Right hindlimb (tissue), 1 donor: ENCODE results near the gene TIFAB.

Source experiments
- DNase-seq: peaks from one replicate; pipeline ENCODE4 v3.0.0-alpha.2; 2018

TIFAB gene

DNA sequence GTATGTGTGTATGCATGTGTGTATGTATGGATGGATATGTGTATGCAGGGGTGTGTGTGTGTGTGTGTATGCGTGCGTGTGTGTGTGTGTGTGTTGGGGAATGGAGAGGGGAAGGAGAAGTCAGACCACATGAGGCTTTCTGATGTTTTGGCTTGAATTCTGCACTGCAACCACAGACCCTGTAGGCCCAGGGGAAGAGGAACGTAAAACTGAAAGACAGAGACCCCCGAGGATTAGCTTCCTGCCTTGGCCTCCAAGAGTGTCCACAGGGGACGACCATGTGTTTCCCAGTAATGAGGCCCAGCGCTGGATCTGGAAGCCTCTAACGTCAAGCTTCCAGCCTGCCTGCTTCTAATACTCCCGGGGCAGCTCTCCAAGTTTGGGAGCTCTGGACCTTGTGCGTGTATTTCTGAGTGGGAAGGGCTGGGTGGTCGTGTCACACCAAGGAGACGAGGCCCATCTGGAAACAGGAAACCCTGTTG is 10.8 kb downstream of the TIFAB start:
- peak; percentile 74 for DNase-seq

DNA sequence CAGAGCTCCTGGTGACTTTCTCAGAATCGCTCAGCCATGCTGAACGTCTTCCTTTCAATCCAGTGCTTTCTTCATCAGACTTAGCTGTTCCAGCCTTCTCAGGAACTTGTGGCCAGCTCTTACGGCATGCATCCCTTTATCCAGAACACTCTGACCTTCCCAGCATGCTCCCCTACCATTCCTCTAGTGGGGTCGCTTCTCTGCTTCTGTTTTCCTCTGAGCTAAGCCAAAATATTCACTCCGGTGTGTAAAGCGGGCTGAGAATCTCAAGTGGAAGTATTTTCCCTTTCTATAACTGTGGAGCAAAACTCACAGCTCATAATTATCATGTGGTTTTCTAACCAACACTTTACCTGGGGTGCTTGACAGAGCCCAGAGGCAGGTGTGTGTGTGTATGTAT is 11.2 kb downstream of the TIFAB start:
- DNase-seq, result no peak

DNA sequence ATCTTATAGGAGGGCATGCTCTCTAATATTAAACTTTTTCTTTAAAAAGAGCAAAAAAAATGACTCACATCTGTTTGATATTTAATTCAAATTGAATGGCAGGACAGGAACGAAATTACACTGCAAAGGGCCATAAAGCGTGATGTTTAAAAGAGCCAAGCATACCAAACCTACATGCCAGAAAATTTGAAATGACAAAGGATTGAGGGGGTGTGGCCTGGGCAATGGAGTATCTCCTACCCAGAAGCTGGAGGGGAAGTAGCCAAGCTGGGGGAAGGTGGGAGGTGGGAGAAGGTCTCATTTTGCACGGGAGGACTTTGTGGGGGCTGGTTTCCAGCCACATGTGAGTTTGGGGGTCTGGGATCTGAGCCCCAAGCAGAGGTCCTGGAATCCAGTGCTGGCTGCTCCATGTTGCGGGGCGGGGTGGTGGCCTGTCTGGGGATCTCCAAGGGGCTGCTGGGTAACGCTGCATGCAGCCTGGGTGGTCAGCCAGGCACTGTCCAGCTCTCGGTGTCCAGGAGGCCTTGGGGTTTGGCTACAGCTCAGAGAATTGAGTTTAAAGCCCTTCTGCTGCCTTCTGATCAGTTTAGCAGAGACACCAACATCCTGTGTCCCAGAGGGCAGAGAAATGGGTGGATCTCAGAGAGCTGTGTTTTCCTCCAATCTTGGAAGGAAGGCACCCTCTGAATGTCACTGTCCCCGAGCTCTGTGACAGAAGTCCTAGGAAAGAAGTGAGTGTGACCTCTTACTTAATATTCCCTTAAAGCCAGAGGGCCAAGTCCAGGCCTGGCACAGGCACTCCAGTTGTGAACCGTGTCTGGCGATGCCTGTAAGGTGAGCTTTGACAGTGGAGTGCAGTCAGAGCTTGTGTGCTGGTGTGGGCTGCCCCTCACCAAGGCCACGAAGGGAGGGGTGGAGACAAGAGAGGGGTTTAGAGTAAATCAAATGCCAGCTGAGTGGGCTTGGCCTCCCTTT is 12.6 kb downstream of the TIFAB start:
- peak; percentile 77 for DNase-seq

DNA sequence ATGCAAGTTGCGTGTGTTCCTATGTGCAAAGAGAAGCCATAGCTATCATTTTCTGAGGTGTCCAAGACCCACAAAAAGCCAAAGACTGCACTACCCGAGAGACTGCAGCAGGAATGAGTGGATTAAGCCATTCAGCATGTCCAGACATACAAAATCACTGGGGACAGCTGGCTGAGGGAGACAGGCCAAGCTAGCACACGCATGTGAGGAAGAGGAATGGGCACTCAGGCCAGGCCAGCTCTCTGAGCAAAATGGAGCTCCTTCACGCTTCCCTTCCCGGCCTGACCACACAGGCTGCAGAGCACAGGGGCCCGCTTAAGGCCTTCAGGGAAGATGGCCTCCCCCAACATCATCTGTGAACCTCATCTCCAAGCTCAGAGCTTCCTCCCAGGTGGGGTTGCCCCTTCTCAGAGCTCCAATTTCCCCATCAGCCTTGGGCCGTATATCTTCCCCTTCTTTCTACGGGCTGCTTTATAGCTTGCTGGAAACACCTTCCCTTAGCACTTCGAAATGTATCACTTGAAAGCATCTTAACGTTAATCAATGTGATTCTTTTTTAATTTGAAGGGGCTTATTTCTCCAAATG is 13.4 kb downstream of the TIFAB start:
- peak; percentile 64 for DNase-seq

DNA sequence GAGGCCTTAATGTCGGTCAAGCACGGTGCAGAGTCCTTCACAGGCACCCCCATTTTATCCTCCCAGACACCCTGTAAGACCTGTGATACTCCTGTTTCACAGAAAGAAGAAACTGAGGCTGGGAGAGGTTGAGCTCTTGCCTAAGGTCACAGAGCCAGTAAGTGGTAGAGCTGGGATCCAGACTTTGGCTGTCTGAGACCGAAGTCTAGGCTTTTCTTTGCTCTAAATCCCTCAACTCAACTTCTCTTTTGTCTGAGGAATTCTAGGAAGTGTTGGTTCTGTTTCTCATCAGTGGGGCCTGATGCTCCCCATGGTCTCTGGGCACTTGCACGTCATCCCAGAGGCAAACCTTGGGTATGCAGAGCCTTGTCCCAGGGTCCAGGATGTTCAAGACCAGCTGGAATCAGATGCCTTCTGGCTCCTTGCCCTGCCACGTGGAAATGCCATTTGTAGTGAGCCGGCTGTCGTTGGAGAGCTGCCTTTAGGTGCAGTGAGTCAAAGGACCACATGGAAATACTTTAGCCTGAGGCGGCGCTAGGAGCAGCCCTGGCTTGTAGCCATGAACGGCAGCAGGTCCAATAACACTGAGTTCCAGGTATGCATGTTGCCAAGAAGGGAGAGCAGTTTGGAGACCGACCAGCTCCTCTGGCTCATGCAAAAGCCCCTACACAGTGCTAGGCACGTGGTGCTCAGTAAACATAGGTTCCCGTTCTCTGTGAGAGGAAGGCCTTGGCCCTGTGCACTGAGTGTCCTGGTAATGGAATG is 14.2 kb downstream of the TIFAB start:
- peak; percentile 89 for DNase-seq

DNA sequence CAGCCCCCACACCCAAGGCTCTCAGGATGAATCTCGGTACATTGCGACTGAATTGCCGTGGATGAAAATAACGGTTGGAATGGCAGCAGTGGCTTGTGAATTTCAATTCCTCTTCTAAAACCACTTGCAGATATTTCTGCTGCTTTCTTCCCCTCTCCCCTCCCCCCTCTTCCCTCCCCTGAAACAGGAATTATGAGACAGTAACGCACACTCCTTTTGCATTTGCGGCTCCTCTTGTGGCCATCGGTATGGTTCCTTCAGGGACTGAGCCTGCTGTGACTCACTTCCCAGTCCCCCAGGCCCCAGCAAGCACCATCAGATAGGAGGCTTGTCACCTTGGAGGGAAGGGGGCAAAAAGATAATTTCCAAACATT is 14.7 kb downstream of the TIFAB start:
- peak; percentile 39 for DNase-seq

DNA sequence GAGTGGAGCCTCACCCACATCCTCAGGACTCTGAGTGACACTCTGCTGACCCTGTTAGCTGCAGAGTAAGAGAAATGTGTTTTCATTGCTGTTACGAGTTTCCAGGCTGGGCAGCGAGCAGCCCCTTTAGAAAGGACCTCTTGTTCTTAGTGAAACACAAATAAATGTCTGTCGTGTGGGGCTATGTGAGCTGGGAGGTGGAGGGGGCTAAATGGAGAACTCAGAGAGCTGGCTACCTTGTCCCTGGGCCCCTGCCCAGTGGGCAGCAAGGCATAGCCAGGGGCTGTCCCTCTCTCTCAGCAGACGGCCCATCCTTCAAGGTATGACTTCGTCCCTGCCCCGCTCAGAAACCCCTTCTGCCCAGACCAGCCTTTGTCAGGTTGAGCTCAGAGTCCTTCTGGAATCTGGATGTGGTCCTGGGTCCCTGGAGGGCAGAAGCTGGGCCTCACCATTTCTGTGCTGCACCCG is 15.2 kb downstream of the TIFAB start:
- peak; percentile 52 for DNase-seq

DNA sequence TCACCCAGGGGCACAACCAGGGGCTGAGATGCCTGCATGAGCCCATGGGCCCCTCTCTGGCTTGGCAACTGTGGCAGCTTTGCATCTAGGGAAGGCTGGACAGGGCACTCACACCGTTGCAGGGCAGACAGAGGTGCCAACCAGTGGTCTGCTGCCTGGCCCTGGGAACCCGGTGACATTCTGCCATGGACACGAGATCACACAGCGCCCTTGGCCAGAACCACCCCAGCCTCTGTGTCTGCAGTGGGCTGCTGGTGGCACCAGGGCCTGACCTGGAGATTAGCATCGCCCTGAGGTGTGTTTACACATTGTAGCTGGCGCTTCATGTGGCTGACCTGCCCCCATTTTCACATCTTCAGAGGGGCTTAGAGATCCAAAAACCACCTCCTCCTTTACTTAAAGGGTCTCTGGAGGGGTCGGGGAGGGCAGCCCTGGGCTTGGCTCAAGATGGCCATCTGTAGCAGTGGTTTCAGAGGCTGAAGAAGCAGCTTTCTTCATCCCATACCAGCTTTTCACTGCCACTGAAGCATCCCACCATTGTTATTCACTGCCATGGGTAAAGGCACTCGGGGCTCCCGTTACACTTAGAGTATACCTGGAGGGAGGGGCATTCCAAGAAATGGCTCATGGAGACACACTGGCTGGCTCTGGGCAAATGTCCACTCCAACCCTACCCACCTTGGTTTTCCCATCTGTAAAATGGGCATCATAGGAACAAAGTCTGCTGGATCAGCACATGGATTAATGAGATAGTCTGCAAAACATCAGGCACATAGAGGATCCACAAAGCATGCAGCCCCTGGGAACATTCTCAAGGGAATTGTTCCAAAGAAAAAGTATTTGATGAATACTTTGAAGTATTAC is 16.5 kb downstream of the TIFAB start:
- DNase-seq, result peak; percentile 17

DNA sequence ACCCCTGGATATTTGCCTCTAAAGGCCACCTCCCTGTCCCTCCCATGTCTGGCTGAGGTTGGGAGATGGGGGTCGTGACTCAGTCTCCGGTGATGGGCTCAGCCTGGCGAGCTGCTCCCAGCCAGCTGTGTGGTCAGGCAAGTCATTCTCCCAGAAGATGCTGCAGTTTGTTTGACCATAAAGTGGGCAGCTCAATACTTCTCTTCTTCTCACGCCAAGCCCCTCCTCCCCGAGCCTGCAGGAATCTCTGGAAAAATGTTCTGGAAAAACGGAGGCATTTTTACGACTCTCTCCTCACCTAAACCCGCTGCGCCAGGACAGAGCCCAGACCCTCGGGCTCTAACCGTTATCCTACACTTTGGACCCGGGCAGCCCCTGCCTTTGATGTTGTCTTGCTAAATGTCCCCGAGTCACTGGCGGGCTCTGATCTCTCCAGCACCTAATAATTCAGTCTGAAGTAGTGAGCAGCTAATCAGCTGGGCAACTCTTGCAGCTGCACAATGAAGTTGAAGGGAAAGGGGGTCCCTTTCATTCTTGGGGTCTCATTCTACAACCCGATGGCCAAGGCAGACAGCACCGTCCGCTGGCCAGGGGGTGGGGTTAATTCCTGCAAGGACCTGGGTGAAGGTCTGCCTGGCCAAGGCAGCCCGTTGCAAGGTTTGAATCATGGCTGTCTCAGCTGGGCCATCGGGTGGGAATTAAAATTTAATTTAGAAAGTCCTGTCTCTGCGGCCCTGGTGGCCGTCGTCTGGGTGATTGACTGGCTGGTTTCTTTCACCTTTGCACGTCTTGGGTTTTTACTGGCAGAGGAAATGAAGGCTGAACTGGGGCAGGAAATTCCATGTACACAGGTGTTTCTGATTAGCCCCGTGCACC is 17.3 kb downstream of the TIFAB start:
- DNase-seq, result peak; percentile 39

DNA sequence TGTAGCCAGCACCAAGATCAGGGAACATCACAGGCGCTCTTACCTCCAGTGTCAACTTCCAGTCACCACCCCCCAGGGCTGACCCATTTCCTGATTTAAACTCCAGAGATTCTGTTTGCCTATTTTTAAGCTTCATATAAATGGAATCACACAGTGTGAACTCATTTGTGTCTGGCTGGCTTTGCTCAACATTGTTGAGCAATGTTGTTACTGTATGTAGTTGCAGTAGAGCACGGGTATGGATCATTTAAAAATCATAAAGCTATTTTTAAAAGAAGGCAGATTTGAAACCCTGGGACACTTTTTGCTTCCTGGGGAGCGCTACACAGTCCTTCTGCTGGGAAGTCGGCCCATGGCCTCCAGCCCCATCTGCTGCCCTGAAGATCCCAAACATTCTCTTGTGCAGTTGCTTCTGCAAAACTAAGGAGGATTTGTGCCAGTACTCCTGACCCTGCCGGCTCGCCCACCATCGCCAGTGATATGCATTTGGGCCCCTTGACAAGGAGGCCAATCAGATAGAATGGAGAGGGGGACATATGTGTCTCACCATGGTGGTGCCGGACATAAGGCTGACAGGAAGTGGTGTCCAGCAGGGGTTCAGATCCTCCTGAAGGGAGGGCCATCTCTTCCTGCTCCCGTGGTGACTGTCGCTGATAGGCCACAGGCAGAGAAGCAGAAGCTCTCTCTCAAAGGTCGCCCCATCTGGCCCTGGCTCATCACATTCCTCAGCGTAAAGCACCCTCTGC is 18.3 kb downstream of the TIFAB start:
- DNase-seq, result peak; percentile 49

DNA sequence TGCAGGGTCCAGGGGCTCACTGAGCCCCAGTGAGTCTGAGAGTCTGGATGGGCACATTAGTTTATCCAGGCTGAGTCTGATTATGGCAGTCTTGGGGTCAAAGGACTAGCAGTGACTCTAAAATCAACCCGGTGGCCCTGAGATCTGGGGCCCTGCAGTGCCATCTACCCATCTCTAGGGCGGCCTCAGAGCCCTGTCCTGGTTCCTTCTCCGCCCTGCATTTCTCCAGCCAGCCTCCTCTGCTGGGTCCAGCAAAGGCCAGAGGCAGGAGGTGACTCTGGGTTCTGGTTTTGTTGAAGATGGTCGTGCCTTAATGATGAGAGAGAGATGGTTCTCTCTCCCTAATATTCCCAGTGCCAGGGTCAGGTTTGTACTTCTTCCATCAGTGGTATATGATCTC is 20.0 kb downstream of the TIFAB start:
- no peak for DNase-seq

DNA sequence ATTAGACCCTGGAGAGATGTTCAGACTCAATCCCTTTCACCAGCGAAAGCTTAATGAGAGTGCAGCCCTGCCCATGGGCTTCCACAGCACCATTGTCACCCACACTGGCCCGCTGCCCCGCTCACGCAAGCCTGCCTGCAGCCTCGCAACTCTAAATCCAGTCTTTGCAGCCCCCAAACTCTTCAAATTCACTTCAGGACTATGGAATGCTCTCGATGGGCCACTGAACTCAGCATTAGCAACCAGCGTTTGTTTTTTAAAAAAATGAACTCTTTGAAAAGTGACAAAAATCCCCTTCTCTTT is 22.1 kb downstream of the TIFAB start:
- no peak for DNase-seq

DNA sequence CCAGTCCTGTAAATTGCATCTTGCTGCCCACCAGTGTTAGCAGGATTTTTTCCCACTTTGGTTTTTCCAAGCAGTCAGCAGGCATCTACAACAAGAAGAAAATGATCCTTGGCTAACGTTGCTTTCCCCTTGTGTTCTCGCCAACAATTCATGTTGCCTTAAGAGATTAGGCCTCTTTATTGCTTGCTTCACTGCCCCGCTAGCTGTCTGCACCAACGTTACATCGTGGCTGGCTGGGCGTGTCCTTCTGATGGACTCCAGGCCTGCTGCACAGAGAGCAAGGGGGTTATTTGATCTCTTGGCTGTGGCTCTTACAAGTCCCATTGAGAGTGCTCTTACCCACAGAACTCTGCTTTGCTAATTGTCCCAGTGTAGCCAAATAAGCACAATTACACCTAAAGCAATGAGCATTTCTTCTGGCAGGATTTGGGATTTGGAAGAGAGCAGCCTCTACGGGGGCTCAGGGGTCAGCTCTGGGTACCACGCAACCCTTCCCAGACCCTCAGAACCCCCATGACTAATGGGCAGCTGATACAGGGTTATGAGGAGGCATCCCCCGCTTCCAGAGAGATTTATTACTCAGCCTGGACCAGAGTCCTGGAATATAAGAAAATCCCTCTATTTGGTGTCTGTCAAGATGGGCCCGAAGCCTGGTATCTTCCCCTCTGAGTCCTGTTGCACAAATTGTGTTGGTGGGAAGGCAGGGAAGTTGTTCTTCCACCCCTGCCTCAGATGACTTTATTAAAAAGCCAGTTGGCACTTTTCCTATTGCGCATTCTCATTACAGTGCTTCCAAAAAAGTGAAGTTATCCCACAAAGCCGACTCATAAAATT is 22.6 kb downstream of the TIFAB start:
- DNase-seq, result peak; percentile 72

DNA sequence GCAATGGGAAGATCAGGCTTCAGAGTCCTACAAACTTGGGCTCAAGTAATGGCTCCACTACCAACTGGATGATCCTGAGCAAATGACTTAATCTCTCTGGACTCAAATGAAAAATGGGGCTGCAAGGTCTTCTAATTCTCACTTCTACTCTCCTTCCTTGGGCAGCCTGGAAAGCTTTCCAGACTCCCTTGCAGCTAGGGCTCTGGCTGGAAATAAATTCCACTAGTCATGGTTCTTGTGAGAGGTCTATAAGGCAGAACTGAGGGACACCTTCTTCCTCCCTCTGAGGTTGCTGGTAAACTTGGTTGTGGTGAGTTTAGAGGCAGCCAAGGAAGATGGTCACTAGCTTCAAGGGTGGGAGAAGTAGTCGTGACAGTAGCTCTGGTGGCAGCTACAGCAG is 23.6 kb downstream of the TIFAB start:
- no peak for DNase-seq

DNA sequence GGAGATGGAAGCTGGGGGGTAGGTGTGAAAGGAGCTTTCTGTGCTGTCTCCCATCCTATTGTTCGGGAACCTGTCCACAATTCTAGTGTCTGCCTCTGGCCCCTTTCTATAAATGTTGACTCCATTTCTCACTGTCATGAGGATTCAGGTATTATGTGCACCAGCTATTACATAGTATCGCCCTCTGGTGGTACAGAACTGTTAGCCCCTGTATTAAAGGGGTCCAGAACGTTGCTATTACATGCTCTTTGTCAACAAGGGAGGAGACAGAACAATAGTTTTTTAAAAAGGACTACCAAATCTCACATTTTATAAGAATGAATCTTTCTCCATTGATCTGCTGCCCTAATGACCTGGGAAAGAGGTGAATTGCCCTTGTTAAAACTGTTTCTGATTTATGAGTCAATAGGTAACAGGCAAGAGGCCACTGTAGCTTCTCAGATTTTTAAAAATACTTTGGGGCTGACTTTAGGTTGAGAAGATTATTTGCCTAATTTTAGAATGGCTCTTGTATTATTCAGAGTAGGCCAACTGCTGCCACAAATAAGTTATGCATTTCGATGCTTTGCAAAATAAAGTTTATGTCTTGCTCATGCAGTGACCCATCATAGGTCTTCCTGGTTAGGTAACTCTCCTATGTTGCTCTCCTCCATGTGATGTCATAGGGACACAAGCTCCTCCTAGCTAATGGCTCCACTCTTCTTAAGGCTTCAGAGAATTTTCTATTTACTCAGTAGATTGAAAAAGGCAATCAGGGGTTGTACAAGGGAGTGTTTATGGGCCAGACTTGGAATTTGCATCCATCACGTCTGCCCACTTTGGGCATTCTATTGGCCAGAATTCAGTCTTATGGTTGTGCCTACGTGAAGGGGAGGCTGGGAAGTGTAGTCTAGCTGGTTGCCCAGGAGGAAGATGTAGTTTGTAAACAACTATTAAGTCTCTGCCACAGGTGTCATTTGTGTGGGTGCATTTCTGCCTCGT is 25.8 kb downstream of the TIFAB start:
- no peak for DNase-seq

DNA sequence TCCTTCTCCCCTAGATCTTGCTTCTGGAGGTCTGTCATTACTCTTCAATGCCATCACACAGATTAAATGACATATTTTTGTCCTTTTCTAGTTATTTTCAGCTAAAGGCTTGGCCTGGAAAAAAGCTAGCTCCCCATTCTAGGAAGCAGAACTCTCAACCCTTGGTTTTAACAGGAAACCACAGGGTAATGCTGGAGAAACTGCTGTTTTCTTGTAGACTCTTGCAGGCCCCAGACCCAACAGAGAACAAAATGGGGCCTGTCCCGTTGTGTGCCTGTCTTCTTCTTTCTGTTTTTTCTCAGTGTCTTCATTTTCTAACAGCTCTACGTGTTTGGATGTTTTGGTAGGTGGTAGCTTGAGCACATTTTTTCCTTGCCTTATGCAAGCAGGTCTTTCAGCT is 26.5 kb downstream of the TIFAB start:
- DNase-seq, result no peak

DNA sequence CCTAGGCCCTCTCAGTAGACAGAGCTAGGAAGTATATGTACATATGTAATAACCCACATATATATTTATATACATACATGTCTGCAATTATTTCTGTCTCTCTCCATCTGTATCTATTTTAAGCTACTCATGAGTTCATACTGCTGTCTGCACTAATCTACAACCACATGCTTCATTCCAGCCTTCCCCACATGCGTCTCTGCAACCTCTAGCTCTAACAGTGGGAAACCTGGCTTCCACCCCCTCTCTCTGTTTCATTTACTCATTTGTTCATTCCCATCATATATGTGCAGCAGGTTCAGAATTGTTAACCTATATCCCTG is 28.3 kb downstream of the TIFAB start:
- no peak for DNase-seq

DNA sequence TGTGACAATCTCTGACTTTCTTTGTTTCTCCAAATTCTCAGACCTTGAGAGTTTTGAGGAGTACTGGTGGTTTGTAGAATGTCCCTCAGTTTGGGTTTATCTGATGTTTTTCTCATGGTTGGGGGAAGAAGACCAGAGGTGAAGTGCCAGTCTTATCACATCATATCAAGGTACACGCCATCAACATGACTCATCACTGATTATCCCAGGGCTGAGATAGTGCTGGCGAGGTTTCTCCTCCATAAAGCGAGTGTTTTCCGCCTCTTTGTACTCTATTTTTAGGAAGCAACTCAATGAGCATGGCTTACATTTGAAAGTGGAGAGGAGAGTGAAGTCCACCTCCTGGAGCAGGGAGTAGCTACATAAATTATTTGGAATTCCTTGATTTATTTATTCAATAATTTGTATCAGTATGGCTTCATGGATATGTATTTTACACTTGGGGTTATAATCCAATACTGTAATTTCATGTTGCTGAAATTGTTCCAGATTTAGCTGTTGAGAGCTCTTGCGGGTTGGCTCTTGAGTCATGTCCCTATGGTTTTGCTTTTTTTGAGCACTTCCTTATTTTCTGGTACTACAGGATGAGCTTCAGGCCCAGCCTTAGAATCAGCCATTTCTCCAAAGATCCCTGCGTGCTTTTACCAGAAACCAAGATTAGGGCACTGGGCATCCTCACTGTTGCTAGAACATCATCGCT is 28.9 kb downstream of the TIFAB start:
- DNase-seq, result no peak
